Activated effector memory CD4-positive, alpha-beta T cell treated with Interleukin-2 at 50 U/mL for 16 hours (primary cell): Measurements from ENCODE around the gene CD83.
"Not testable (repeated sequence)": the region's sequence is repeated elsewhere in the genome, so short reads cannot be mapped to it uniquely, and the experiment has no call there.

ENCODE experiments used
- DNase-seq: peaks from one replicate; pipeline ENCODE4 v3.0.0-alpha.2; 2020

The CD83 gene

GRCh38 chr6:14128012-14128411, 10.4 kb downstream of the CD83 start:
- DNase-seq, result no peak

- no peak for DNase-seq
Observed at GRCh38 chr6:14128746-14129145, 11.2 kb downstream of the CD83 start.

- DNase-seq, result no peak
Observed at GRCh38 chr6:14129575-14129974, 12.0 kb downstream of the CD83 start.

DNA sequence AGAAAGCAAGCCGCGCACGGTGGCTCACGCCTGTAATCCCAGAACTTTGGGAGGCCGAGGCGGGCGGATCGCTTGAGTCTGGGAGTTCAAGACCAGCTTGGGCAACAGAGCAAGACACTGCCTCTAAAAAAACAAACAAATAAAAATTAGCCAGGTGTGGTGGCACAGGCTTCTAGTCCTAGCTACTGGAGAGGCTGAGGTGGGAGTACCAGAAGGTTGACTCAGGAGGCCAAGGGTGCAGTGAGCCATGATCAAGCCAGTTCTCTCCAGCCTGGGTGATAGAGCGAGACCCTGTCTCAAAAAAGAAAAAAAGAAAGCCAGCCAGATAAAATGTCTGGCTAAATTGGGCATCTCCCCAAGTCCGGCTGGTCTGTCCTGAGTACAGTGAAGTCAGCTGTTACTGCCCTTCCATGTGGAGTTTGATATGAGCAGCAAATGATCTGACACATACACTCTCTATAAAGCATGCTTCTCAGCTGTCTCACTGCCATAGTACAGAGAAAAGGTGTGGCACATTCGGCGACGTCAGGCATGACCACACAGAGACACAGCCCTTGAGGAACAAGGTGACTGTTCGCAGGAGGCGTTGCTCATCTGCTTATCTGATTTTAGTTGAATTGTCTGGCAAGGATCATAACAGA, 13.0 kb downstream of the CD83 start:
- no peak for DNase-seq

DNA sequence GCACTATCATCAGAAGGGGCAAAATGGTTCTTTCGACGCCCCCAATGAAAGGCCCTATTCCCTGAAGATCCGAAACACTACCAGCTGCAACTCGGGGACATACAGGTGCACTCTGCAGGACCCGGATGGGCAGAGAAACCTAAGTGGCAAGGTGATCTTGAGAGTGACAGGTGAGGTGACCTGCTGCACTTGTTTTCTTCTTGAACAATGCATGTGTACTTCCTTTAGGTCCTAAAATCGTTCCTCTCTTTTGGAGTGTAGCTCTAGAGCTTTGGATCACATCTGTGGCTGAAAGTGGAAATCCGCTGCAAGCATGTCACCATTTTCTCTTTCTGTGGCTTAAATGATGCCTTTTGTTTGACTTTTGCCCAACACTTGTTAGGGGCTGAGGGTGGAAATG, 14.0 kb downstream of the CD83 start:
- DNase-seq, result no peak

GRCh38 chr6:14132244-14132920, 14.8 kb downstream of the CD83 start:
- no peak for DNase-seq

GRCh38 chr6:14132921-14133275, 15.3 kb downstream of the CD83 start:
- no peak for DNase-seq

GRCh38 chr6:14134211-14134910, 16.8 kb downstream of the CD83 start:
- no peak for DNase-seq

GRCh38 chr6:14135893-14136539, 18.4 kb downstream of the CD83 start:
- no peak for DNase-seq

DNA sequence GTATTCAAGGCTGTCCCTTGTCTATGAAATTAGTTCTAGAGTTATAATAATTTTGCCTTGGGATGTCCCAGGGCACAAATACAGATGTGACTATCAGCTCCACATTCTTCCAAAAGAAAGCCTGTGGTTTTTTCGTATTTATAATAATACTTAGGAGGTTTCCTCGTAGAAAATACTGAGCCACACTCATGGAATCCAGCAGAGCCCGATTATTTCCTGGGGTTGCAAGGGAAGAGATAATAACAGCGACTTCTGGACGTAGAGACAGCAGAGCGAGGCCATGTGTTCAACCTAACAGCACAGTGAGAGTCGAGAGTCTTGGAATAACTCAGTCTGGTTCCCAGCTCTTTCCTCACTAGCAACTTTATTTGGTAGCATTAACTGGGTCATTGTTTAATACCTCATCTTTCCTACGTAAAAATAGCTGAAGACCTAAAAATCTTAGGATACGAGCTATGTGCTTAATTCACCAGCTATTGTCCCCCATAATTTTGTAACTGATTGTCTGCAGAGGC, 21.2 kb downstream of the CD83 start:
- DNase-seq, result no peak

DNA sequence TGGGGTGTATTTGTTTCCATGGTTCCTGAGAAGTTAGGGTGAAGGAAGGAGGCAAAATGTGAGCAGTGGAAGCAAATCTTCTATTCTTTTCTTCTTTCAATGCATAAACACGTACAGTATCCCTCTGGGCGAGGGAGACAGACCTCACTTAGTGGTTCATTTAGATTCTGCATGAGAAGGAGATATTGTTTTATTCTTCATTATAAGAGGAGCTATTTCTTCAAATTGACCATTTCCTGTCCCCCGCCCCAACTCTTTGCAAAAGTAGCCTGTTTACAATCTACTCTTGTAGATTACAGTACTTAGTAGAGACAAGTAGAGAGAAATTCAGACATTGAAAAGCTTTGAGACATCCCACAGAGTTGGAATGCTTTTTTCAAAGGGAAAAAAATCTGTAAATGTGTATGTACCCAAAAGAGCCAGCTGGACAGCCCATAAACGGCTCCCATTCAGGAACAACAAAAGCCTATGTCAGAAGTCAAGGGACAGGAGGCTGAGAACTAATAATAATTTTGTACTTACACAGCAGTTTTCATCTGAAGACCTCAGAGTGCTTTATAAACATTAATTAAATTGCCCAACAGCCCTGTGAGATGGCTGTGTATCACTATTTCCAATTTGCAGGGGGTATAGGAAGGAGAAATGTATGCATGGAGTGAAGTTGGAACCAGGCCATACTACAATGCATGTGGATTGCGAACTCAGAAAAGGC, 23.9 kb downstream of the CD83 start:
- DNase-seq, result no peak

DNA sequence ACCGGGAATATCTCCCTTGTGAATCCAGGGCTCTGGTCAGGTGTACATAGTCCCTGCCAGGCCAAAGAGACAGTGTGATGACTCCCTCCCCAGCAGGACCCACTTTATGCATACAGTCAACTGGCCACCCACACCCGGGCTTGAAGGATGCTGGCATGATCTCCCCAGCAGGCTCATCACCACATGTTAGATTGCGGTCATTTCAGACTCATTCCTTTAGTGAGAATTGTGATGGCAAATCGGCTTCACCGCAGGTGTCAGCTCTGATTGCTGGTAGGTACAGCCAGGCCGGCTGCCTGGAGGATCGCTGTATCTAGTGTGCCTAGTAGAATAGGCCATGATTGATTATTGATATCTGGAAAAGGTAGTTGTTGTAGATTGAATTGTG, 24.5 kb downstream of the CD83 start:
- DNase-seq, result no peak

- DNase-seq, result no peak
Observed at GRCh38 chr6:14142511-14143223, 25.1 kb downstream of the CD83 start.

- DNase-seq, result no peak
Observed at GRCh38 chr6:14143305-14143704, 25.7 kb downstream of the CD83 start.

DNA sequence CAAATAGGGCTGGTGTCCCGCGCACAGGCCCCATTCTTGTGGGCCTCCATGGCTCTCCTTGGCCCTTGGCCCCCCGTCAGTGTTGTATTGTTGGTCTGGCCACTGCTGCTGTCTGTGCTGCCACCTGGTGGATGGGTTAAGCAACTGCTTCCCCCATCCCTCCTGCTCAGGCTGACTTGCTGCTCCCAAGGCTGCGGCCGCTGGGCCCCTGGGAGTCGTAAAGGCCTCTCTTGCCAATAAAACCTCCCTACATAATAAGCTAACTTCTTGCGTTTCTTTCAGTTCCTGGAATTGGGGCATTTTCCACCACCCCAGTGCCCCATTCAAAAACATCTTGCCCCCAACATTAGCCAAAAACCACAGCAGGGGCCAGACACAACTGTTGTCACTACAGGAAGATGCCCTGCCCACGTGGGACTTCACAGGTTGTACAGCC, 27.1 kb downstream of the CD83 start:
- DNase-seq, result peak; percentile 48

GRCh38 chr6:14146506-14147096, 29.0 kb downstream of the CD83 start:
- DNase-seq, result no peak

GRCh38 chr6:14147891-14148290, 30.3 kb downstream of the CD83 start:
- no peak for DNase-seq

- DNase-seq, result no peak
Observed at GRCh38 chr6:14148471-14148870, 30.9 kb downstream of the CD83 start.

DNA sequence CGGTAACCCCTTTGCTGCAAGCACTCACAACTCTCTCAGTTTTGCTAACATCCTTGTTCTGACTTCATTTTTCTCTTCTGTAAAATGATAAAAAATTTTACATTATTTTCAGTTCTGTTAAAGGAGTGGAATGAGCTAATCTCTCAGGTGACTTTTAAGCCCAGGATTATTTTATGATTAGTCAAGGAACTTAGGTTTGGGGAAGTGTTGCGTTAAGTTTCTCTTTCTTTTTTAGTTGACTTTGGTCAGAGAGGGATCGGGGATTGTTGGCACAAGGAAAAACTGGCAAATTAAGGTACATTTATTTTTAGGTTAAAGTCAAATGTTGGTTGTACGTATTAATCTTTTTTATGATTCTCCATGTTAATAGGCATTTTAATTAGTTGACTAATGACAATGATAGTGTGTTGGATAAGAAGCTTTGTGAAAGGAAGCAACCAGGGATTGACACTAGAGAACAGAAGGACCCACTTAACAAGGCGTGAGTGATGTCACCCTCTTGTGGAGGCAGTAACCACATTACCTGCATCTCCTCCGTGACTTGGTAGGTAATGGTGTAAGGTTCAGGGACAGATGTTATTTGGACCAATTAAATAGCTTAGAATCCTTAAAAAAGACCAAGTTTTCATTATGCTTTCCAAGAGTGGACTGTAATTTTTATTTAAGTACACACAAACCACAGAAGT, 31.6 kb downstream of the CD83 start:
- DNase-seq, result no peak

- no peak for DNase-seq
Observed at GRCh38 chr6:14149739-14150130, 32.2 kb downstream of the CD83 start.

GRCh38 chr6:14151300-14151699, 33.7 kb downstream of the CD83 start:
- not testable (repeated sequence) for DNase-seq
